GM12878 (cell line): ENCODE results near the gene TLR9. TPM values are rescaled to one million over a fixed set of nuclear protein-coding genes. Genes with fewer than 3 reads are reported as not detected.

Experiments used
- ATAC-seq: fragments of 200-7000 bp; cut with Tn5 transposase; 3 replicates; pipeline ENCODE4 v1.9.1; 2020; ENCODE audit warnings: mild to moderate bottlenecking, moderate library complexity
- BruUV-seq: library from RNA; stranded (reverse); fragments of 400-500 nt; replicated peaks from 2 replicates; lab custom pipeline; 2021; lab: Mats Ljungman, UMichigan
- CTCF ChIA-PET: fragments of 300-600 bp; sonication (Branson Sonifier 250); formaldehyde crosslinking; extraction: SDS; loops from one replicate; lab custom pipeline; 2021; ENCODE audit warnings: inconsistent platforms; lab: Yijun Ruan, JAX
- POLR2A ChIA-PET: fragments of 350-600 bp; formaldehyde crosslinking; extraction: SDS; loops from one replicate; lab custom pipeline; 2021; ENCODE audit warnings: inconsistent platforms; lab: Charles Lee
- RAD21 ChIA-PET: fragments of 300-600 bp; sonication (Branson Sonifier 250); formaldehyde crosslinking; loops from one replicate; lab custom pipeline; 2023; ENCODE audit warnings: antibody characterized with exemption; ENCODE audit not compliant: unreplicated experiment; lab: Charles Lee
- SMC1A ChIA-PET: fragments of 300-600 bp; sonication (Branson Sonifier 250); formaldehyde crosslinking; loops from one replicate; lab custom pipeline; 2023; ENCODE audit not compliant: unreplicated experiment, uncharacterized antibody; lab: Charles Lee
- DNase-seq: peaks from one replicate; pipeline ENCODE4 v3.0.0-alpha.2; 2011; ENCODE audit warnings: low read depth, low spot score
- FAIRE-seq: peaks from 3 replicates; lab custom pipeline; 2011; peaks lifted over from hg19 to GRCh38; lab: Jason Lieb, UNC
- H2AFZ ChIP-seq: 2 replicates; pipeline ENCODE4 v1.6.0; 2011; ENCODE audit warnings: low read depth, low read length, control low read depth; ENCODE audit not compliant: control insufficient read depth
- H3K27ac ChIP-seq: 2 replicates; pipeline ENCODE4 v1.5.1; 2011; ENCODE audit warnings: control low read depth; ENCODE audit not compliant: control insufficient read depth, insufficient read depth
- H3K27me3 ChIP-seq, 2 experiments: replicated peaks in 1 of 2; 2 replicates each; pipeline versions ENCODE4 v1.6.0 to v1.6.1; 2011; ENCODE audit warnings: low read length in 1 of 2; ENCODE audit not compliant: control insufficient read depth in 2 of 2, insufficient read depth in 2 of 2
- H3K36me3 ChIP-seq, 2 experiments: 2 replicates each; pipeline ENCODE4 v1.5.1; 2011; ENCODE audit warnings: low read length in 1 of 2; ENCODE audit not compliant: control insufficient read depth in 2 of 2, insufficient read depth in 2 of 2
- H3K4me1 ChIP-seq: 2 replicates; pipeline ENCODE4 v1.6.1; 2011; ENCODE audit warnings: mild to moderate bottlenecking, low read length, moderate library complexity, mixed read lengths; ENCODE audit not compliant: control insufficient read depth, insufficient read depth
- H3K4me2 ChIP-seq: 2 replicates; pipeline ENCODE4 v1.6.0; 2011; ENCODE audit warnings: control low read depth; ENCODE audit not compliant: control insufficient read depth, insufficient read depth
- H3K4me3 ChIP-seq: fragments of 200-600 bp; sonication (generic); 2 replicates; pipeline ENCODE4 v1.5.1; 2016
- H3K79me2 ChIP-seq: 2 replicates; pipeline ENCODE4 v1.6.0; 2011; ENCODE audit warnings: low read length; ENCODE audit not compliant: control insufficient read depth, insufficient read depth
- H3K9ac ChIP-seq: 2 replicates; pipeline ENCODE4 v1.8.0; 2011; ENCODE audit warnings: low read length, control low read depth, mixed read lengths; ENCODE audit not compliant: control insufficient read depth, insufficient read depth
- H3K9me3 ChIP-seq: replicated peaks from 3 replicates; pipeline ENCODE4 v1.5.1; 2011; ENCODE audit warnings: mild to moderate bottlenecking, low read length; ENCODE audit not compliant: control insufficient read depth, insufficient read depth
- H4K20me1 ChIP-seq: 2 replicates; pipeline ENCODE4 v1.6.0; 2011; ENCODE audit not compliant: control insufficient read depth, insufficient read depth
- CEBPB ChIP-seq, 2 experiments: fragments of 150-350 bp in 1 of 2; IDR thresholded peaks; 2 replicates each; pipeline ENCODE4 v1.6.1; 2012 to 2014; ENCODE audit warnings: low read depth in 2 of 2, low read length in 2 of 2, borderline replicate concordance in 1 of 2, inconsistent platforms in 1 of 2
- IRF4 ChIP-seq: IDR thresholded peaks from 2 replicates; pipeline ENCODE4 v1.6.1; 2011; ENCODE audit warnings: low read depth, low read length
- NBN ChIP-seq: fragments of 450-650 bp; IDR thresholded peaks from 2 replicates; pipeline ENCODE4 v1.6.1; 2016
- SMARCA5 ChIP-seq: fragments of 450-650 bp; IDR thresholded peaks from 2 replicates; pipeline ENCODE4 v1.6.1; 2017; ENCODE audit warnings: mild to moderate bottlenecking
- WGBS: methylation state at CpG from one replicate; pipeline ENCODE4 v1.1.6; 2016; ENCODE audit warnings: low lambda C conversion rate; ENCODE audit not compliant: insufficient replicate concordance, insufficient coverage; ENCODE audit errors: missing lambda C conversion rate; 5-methylcytosine and 5-hydroxymethylcytosine counted together
- in situ Hi-C: fragments of 300-500 bp; cut with MboI; formaldehyde crosslinking; loops from 9 replicates; pipeline ENCODE4 v1.14.3; 2018; ENCODE audit warnings: mixed read lengths
- intact Hi-C: fragments of 100-400 bp; cut with micrococcal nuclease; formaldehyde crosslinking; loops from one replicate; pipeline ENCODE4 v1.14.2; 2022; ENCODE audit not compliant: unreplicated experiment
- polyA plus RNA-seq, 11 experiments: library from polyadenylated mRNA; depleted of rRNA in 4 of 11; unstranded in 6 of 11; stranded (reverse) in 5 of 11; fragments of >200 nt; fragmentation: Nextera tagmentation in 4 of 11; fragmentation: Illumina TruSeq in 1 of 11; extraction: Ambion mirVana in 4 of 11; extraction: Trizol in 1 of 11; gene quantifications; 1 replicate in 1 of 11; 2 replicates in 10 of 11; pipeline versions ENCODE4 v1.2.1 to v1.2.3, GENCODE V29; 2011 to 2016; ENCODE audit warnings: inconsistent platforms in 2 of 11, missing spikeins in 2 of 11, low read depth in 1 of 11
- total RNA-seq, 4 experiments: library from RNA; depleted of rRNA in 3 of 4; stranded (reverse); fragments of >200 nt in 3 of 4; fragmentation: Illumina TruSeq in 1 of 4; extraction: Trizol in 1 of 4; gene quantifications; 2 replicates each; pipeline versions ENCODE4 v1.2.1 to v1.2.3, GENCODE V29; 2013 to 2021
- TF ChIP-seq, protein P1 (sequence below): fragments of 450-650 bp; IDR thresholded peaks from 2 replicates; pipeline ENCODE4 v1.6.1; 2016; ENCODE audit warnings: mild to moderate bottlenecking

Gene TLR9
- total and polyA plus RNA-seq, 10 of the 15 experiments (the other 5 are each of a cell fraction or from before 2014, with no cell fraction given): 0.10 to 4.8 (median 0.53) TPM; not detected in 1

DNA sequence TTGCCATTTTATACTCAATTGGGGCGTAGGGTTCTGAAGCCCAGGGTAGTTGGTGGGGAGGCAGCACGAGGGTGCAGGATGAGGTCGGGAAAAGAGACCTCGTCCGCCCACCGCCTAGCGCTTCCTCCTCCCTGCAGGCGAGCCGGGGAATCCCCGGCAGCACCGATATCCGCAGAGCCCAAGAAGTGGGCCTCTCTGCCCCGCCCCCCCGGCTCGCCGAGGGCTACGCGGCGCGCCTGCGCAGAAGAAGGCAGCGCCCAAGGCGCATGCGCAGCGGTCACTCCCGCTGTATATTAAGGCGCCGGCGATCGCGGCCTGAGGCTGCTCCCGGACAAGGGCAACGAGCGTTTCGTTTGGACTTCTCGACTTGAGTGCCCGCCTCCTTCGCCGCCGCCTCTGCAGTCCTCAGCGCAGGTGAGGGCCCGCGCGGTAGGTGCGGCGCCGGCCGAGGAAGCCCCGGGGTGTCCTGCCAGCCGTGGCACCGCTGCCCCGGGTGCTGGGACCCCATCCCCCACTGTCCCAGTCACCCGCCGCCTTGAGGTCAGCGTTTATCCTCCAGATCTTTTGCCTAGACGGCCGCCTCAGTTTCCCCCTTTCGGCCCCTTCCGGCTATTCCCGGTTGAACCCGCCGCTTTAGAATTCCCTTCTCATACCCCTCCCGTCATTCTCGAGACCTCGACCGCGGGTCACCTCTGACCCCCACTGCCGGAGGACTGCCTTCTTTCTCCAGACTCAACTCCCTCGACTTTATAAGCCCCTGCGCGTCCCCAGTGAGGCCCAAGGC lies 27.4 kb downstream of the TLR9 start, which contains the start of gene ALAS1 (continued):
- TF ChIP-seq IRF4: no peak
- TF ChIP-seq, all 136 proteins: peak for 46

DNA sequence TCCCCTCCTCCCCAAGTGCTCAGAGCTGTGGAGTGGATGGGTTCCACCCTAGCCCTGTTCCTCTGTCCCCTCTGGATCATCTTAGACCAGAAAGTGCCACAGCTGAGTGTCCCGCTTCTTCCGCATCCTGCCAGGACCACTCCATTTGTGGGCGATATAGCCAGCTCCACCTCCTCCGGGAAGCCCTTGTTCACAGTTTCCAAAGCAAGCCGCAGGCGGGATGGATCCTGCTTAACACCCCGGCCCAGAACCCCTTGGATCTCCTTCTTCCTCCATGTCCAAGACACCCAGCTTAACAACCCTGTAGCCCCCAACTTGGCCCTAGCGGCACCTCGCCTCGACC lies 28.0 kb downstream of the TLR9 start:
- Histone ChIP-seq H3K9me3 (no peaks in the 10 kb centered on the region), H3K4me1 (peaks cover 34% of the 10 kb centered on the region), H3K36me3 (peaks cover 0 to 4% of the 10 kb centered on the region in 2 experiments; a peak in 1 of 4 replicates), H2AFZ (peak overlapping the region; percentile 91), H3K27me3 (no peaks in the 10 kb centered on the region), H3K9ac (peak overlapping the region; percentile 57), H3K79me2 (peaks cover 21% of the 10 kb centered on the region), H3K27ac (peak overlapping the region; percentile 71), H3K4me3 (peak overlapping the region; percentile 40; the same call in 1 of the 2 replicates), H3K4me2 (peak overlapping the region; percentile 88), H4K20me1 (no peaks in the 10 kb centered on the region)
- no peak for TF ChIP-seq CEBPB (IDR thresholded peaks at IDR 0.05; ENCODE audit: borderline replicate concordance in 1 of 2, low read depth in 2 of 2, low read length in 2 of 2)
- TF ChIP-seq NBN: peak; percentile 70
- peak; percentile 13; the same call in 1 of the 2 replicates for TF ChIP-seq SMARCA5
- TF ChIP-seq, protein P1, sequence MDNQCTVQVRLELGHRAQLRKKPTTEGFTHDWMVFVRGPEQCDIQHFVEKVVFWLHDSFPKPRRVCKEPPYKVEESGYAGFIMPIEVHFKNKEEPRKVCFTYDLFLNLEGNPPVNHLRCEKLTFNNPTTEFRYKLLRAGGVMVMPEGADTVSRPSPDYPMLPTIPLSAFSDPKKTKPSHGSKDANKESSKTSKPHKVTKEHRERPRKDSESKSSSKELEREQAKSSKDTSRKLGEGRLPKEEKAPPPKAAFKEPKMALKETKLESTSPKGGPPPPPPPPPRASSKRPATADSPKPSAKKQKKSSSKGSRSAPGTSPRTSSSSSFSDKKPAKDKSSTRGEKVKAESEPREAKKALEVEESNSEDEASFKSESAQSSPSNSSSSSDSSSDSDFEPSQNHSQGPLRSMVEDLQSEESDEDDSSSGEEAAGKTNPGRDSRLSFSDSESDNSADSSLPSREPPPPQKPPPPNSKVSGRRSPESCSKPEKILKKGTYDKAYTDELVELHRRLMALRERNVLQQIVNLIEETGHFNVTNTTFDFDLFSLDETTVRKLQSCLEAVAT: peak; percentile 71
- DNase-seq (no peak), FAIRE-seq (no peak), ATAC-seq (no peak)
- ChIA-PET POLR2A (interaction anchor here (1.1 to 1.3 kb wide), 3 partner anchors 28 to 215 kb away, joined by 3 to 5 read pairs (median 3); partner anchors contain the start of gene TLR9), CTCF (interaction anchor here (1.1 to 1.8 kb wide), 4 partner anchors 23 to 142 kb away, joined by 3 to 4 read pairs (median 4); no protein-coding TSS in a partner anchor), RAD21 (interaction anchor here (1.3 kb wide), 1 partner anchor 42 kb away, joined by 4 read pairs; no protein-coding TSS in a partner anchor), SMC1A (interaction anchor here (1.6 kb wide), 1 partner anchor 11 kb away, joined by 3 read pairs; no protein-coding TSS in a partner anchor)
- WGBS: 38% methylated on average over 10 of the region's 10 CpGs
- TSS peak; percentile 88 for BruUV-seq
- in situ Hi-C loops: no loop called here
- intact Hi-C loops: no loop called here
